HG03064 (cell line): ENCODE results near the gene PEX5L.

ENCODE experiments used
- ATAC-seq: cut with Tn5 transposase; IDR thresholded peaks from one replicate; pipeline ENCODE4 v1.9.1; 2021; ENCODE audit warnings: low read depth; ENCODE audit not compliant: unreplicated experiment

PEX5L gene

DNA sequence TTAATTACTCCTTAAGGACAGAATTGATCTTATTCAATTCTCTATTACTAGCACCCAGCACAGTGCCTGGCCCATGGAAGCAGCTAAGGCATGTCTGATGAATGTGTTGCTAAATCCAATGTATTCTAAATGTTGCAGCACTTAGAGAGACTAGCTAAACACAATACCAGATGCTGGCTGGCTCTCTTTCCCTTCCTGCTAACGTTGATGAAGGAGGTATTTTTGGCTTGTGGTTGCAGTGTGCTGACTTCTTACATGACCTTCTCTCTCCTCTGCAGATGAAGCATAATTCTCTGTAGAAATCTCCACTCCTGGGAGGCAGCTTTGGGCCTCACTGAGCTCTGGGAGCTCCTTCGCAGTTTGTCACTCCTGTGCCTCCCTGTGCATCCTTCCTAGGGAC is 183.6 kb downstream of the PEX5L start:
- ATAC-seq = peak; percentile 58

DNA sequence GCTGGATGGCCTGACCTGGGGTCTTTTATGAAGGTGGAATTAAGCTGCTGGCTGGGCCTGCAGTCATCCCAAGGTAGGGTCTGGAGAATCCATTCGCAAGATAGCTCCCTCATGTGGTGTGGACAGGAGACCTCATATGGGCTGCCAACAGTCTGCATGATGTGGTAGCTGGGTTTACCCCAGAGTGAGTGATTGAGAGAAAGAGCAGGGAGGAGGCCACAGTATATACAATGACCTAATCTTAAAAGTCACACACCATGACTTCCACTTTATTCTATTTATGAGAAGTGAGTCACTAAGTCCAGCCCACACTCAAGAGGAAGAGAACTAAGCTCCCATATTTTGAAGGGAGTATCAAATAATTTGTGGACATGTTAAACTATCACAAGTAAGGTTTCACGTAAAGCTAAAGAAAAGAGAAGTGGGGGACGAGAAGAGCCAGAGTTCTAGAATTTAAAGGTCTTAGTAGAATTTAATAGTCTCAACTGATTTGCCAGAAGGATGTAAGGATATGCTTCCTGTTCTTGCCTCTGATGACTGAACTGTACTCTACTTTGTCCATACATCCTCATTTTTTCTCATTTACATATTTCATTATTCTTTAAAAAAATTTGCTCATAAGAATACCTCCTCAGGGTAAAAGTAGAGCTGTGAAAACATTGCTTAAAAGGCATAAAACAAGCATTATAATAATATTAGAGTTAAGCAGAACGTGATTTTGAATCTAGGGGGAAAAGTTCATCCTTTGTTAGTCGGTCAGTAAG is 184.4 kb downstream of the PEX5L start:
- ATAC-seq = peak; percentile 65

DNA sequence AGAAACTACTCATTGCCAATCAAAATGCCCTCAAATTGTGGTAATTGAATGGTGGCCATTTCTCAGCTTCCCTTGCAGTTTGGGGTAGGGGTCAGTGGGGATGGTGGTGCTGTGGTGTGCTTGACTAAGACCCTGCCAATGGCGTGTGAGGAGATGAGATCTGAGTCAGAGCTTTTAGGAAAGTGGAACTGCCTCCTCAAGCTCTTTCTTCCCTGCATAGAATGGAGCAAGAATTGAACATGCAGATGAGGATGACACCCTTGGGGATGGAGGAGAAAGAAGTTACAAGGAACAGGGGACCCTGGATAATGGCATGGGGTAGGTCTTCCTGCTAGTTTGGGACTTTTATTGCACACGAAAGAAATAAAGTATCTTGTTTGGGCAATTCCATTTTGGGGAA is 188.0 kb downstream of the PEX5L start:
- no peak for ATAC-seq

DNA sequence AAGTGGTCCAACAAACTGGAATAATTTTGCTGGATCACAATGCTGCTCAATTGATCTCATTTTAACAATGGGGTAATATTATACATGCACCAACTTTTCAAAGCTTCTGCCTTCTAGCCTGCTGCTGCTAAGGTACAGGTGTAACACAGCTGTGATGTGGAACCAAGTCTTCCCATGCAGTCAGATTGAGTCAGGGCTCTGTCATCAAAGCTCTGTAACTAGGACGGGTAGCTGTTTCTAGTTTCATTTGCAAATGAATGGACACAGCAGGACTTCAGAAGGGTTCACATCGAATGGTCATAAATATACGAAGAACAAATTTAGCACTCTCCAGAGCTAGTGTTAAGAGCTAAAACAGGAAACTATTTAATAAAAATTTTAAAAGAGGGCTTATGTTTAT is 194.7 kb downstream of the PEX5L start:
- ATAC-seq = no peak

DNA sequence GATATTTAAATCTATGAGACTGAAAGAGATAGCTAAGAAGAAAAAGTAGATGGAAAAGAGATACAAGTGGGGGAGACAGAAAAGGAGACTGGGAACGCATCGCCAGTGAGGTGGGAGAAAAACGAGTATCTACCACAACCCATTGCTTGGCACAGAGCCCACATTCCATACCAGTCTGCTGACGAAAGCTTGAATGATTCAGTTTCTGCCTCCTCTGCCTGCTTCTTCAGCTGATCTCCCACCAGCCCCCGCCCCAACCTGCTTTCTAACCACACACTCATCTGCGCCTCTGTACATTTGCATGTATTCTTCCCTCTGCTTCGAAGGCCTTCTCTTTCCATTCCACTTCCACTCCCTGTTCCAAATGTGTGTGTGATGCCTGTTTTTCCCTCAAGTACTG is 195.8 kb downstream of the PEX5L start:
- no peak for ATAC-seq

DNA sequence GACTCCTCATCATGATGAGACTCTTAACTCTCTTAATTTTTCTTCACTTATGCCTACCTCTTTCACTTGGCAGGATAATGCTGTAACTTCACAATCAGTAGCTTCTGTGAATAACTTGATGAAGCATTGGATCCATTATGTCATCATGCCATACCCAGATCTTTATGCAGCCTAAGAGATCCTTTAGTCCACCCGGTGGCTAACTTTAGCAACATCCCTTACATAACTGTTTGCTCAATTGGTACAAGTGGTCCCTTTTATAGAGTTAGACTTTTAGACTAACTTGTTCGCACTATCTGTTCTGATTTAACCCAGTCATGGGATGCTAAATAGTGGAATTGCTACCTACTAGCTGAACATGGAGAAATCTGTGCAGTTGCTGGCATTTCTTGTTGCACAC is 199.4 kb downstream of the PEX5L start:
- ATAC-seq = no peak

DNA sequence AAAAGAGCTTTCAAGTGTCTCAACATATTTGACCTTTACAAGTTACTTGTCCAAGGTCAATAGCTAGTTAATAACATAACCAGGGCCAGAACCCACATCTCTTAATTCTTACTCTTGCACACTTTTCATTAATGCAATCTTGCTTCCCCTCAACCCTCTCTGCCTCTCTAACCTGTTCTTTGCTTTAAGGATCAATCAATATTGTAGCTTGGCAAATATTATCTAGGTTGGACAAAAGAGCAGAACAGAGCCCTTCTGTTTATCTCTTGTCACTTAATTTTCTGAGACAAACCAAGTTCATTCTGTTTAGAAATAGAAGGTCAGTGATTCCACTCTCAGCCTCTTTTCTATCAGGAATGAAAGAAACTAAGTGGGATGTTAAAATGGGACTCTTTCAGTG is 203.4 kb downstream of the PEX5L start:
- no peak for ATAC-seq

DNA sequence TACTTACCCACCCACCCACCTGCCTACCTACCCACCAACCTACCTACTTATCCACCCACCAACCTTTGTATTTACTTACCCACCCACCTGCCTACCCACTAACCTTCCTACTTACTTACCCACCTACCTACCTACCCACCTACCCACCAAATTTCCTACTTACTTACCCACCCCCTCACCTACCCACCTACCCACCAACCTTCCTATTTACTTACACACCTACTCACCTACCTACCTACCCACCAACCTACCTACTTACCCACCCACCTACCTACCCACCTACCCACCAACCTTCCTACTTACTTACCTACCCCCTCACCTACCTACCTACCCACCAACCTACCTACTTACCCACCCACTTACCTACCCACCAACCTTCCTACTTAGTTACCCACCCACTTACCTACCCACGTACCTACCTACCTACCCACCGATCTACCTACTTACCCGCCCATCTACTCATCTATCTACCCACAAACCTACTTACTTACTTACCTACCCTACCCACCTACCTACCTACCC is 204.3 kb downstream of the PEX5L start:
- no peak for ATAC-seq

DNA sequence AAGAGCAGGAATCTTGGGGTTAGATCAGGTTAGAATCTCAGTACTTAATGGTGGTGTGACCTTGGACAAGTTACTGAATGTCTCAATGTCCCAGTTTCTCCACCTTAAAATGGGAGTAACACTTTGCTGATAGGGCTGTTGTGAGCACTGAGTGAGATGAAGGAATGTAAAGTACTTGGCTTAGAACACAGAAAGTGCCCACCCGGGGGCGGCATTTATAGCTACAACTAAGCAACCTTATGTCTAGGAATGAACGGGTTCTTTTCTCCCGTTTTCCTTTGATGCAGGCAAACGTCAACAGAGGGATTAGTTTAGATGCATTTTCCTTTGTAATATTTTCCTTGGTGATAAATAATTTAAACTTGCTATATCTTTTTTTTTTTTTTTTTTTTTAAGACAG is 207.3 kb downstream of the PEX5L start:
- ATAC-seq = no peak

DNA sequence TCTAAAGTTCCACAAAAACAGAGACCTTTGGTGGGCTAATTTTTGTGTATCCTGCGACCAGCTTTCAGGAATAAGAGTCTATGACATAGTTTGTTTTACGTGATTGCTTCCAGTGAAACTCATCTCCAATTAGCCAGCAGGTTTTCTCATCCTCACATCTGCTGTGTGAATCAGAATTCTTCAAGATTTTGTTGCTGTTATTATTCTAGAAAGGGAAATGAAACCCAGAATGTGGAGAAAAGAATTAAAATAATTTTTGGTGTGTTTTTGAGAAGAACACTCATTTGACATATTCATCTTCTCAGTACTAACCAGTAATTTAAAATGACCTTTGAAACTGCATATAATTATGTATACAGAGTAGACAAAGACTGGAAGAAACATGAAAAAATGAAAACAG is 208.0 kb downstream of the PEX5L start:
- ATAC-seq = no peak

DNA sequence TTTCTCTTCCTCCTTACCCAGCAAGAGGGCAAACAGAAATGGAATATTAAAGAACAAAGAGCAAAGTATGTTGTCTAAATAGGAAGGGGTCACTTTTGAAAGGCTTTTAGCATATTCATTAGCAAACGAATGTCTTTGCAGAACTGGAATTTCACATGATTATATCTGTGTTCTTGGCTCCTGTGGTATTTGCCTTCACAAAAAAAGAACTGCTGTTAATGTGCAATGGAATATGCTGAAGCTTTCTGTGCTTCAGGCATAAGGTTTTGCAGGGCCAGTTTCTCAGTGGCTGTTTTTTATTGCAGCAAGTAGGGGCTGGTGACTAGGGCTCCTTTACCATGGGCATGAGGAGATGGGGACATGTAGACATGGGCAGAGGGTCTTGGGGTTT is 210.5 kb downstream of the PEX5L start:
- no peak for ATAC-seq

DNA sequence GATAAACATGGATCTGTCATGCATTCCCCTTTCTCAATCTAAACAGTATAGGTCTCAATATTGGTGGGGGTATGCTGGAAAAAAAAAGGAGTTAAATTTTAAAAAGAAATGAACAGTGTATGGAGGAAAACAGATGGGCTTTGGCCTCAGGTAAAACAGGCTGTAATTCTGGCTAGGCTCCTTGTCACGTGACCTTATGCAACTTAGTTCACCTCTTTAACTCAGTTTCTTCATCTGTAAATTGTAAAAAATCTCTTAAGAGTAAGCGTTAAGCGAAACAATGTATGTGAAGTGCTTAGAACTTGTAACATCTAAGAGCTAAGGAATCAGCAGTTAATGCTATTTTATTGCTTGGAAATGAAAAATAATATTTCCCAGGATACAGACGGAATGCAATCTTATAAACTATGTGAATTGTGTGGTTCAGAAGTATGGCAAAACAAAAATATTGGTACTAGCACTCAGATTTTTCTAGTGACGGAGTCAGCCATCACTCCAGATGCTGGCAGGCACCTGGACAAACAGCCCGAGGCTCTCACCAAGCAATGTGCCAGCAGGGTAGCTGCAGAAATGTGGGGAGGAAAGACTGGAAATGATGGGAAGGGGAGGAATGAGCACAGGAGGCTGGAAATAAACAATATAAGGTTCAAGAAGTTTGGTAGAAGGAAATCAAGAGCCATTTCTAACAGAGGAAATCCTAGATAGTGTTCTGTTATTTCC is 211.1 kb downstream of the PEX5L start:
- no peak for ATAC-seq

DNA sequence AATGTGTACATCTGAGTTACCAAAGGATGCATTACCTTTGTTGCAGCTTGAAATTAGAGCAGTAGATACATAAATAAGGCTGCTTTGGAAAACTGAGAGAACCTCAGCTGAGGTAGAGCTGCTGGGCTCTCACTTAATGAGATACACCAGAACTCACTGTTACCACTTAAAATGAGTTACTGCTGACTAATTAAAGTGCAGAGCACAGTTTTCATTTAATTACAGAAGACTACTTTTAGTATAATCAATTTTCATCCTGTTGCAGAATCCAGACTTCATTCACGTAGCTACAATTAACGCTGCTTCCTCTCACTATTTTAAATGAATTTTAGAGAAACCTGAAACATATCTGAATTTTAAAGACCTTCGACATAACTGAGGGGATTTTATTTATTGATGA is 214.4 kb downstream of the PEX5L start:
- no peak for ATAC-seq

DNA sequence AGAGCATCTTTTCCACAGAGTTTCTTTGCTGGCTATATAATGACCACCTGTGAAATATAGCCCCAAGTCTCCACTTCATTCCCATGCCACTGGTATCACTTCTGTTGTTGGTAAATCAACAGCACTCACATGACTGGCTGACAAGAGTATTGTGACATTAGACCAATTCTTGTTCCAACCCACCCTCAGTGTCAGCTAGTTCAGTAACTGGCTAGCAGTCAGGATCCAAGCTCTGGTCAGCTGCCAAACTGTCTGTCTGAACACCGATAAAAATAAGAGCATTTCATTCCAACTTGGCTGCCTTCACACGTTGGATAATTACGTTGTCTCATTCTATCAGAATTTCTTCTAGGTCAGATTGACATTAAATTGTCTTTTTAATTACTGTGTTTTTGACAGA is 217.4 kb downstream of the PEX5L start:
- no peak for ATAC-seq

DNA sequence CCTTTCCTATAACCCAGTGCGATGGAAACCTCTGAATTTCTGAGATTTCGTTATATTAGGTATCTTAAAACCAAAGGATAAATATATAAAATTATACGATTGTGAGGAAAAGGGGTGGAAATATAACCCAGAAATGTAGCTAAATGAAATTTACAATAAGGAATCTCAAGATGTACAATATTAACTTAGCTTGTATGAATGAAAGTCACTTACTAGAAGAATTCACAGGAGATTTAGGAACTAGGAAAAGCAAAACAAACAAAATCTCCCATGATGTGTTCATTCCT is 224.7 kb downstream of the PEX5L start:
- no peak for ATAC-seq

DNA sequence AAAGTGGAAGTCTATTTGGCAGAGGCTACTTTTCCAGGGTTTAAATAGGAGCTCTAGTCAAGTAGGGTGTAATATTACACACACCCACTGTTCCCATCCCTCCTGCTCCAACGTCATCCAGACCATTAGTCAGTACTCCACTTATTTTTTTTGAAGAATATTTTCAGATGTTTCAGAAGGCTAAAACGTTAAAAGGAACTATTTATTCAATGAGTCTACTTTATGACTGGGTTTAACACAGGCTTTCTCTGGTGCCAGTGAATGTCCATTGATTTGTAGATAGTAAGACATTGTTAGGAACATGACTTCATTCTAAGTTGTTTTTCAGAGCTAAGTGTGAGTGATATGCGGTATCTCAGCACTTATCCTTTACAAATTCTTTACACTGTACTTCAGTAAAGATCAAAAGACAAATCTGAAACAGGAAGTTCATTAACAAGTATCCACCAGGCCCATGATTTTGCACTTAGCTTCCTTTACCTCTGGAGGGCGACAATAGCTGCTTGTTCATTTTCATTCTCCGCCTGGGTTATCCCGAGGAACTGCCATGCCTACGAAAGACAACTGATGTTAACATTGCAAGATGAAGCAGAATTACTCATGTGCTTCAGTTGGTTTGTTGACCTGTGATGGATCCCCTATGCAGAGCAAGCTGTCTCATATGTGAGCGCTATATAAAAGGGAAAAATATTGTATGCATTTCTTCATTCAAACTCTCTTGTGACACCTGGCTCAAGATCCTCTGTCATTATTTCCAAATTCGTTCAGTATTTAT is 225.2 kb downstream of the PEX5L start:
- ATAC-seq = no peak

DNA sequence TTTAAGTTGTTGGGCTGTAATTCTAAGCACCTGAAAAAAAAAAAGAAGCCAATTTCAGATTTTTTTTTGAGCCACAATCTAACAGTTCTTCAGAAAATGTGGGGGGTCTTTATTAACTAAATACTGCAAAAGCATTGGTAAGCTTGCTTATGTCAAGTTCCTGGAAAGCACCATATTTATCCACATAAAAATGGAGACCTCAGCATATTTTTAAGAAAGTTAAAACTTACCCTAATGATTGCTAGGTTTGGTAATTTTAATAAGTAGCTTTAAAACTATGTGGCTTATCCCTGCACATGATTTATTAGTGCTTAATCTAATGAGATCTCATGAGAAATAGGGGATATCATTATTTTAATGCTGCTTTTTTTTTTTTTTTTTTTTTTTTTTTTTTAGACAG is 227.1 kb downstream of the PEX5L start:
- no peak for ATAC-seq

DNA sequence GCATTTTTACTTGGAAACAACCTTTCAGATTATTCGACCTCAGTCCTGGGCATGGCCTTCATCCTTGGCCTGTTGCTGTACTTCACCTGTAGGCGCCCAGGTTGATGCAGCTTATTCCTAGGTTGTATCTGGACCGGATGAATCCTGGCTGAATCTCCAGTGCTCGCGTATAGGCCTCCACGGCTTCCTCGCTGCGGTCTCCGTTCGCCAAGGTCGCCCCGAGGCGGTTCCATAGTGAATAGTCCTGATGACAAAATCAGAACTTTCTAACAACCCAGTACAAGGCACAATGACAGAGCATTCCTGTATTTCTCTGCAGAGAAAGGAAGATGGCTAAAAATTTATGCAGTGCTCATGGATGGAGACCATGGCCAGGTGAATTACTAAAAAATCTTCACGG is 229.1 kb downstream of the PEX5L start:
- no peak for ATAC-seq

DNA sequence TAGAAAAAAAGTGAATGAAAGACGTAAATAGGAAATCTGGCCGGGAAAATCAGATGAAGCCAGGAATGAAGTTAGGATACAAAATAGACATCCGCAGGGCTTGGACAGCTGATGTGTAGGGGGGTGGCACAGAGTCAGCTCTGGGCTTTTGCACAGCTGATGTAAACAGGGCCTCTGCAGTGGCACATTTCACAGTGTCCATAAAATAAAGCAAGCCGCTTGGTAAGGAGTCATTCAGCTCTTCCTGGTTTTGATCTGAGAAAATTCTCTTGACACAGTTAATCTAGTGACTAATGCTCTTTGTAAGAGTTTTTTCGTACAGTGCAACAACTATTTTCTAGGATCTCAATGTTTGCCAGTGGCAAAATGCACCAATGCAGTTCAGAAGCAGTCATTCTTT is 230.6 kb downstream of the PEX5L start:
- no peak for ATAC-seq

DNA sequence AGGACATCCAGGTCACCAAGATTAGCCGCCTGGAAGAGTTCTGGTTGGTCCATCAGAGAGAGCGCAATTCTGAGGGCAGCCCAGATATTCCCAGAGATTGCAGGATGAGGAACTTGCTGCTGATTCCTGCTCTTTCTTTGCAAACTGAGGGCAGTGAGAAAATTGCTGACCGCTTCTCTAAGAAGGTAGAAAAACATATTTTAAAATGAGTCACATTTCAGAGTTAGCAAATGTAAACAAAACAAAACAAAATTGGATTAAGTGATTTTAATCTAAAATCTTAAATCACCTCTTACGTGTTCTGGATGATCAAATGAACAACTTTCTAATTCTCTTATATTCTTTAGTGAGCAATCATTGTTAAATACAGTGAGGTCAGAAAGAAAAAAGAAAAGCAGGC is 234.9 kb downstream of the PEX5L start:
- no peak for ATAC-seq

DNA sequence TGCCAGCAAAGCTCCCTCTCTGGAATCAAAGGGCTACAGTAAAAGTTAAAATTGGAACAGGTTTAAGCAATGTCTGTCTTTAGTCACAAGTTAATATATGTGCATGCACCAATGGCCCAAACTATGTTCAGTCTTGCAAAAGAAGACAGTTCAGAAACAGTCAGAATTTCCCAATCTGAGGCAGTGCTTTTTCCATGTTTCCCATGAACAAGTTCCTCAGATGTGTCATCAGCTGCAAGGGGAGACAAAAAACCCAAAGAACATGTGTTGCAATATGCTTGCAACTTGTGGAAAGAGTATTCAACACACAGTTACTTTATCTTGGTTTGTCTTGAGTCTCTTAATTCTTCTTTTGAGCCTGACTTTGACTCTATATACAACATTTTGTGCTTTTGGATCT is 235.5 kb downstream of the PEX5L start:
- ATAC-seq = no peak

DNA sequence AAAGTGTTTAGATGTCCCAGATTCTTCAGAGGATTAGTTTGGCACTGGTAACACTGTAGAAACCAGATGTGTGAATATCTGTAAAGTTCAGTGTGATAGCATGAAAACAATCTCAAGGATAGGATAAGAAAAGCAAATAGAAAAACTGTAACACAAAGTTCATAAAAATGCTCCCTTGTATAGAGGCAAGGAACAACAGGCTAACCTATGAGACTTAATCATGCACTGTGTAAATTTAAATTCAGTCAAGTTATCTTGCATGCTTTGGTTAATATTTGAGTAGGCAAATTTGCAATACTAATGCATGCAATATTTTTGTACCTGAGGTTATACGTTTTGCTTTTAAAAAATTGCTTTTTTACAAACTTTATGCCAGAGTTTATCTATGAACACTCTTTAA is 239.5 kb downstream of the PEX5L start:
- ATAC-seq = no peak
